Suppressor macrophage treated with lipopolysaccharide for 1 hour (primary cell): ENCODE results near the gene ZNF385B.

Experiments used
- DNase-seq, 3 donors: peaks; one replicate each; pipeline ENCODE4 v3.0.0-alpha.2; 2020 to 2022

Gene ZNF385B

DNA sequence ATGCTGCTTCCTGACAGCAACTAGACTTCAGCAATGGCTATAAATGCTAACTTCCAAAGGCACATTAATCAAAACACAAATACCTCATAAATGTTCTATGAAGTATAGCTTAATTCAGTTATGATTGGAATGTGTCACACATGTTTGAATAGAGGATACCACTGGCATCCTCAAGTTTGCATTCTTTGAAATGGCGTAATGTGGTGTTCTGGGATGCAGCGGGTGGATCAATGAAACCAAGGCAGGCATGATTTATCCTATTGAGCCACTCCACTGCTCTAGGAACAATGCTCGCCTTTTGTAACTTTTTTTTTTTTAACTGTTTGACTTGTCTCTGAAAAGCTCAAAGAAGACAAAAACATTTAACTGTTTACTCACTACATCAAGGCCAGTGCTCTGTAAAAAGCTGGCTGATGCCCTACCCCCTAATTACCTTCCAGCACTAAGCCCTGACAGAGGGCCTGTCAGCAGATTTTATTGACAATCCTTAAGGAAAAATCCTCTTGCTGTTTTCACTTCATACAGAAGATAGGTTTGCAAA is 318.0 kb downstream of the ZNF385B start:
- DNase-seq: no peak

- DNase-seq: no peak
Observed at GRCh38 chr2:179541586-179541985, 319.8 kb downstream of the ZNF385B start.

DNA sequence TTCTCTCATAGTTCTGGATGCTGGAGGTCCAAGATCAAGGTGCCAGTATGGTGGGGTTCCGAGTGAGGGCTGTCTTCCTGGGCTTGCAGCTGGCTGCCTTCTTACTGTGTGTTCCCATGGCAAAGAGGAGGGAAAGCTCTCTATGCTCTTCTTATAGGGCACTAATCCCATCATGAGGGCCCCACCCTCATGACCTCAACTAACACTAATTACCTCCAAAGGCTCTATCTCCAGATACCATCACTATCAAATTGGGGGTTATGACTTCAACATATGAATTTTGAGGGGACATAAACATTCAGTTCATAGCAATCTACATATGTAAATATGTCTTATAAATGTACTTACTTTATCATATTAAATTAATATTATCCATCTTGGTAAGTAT is 322.3 kb downstream of the ZNF385B start:
- no peak for DNase-seq

DNA sequence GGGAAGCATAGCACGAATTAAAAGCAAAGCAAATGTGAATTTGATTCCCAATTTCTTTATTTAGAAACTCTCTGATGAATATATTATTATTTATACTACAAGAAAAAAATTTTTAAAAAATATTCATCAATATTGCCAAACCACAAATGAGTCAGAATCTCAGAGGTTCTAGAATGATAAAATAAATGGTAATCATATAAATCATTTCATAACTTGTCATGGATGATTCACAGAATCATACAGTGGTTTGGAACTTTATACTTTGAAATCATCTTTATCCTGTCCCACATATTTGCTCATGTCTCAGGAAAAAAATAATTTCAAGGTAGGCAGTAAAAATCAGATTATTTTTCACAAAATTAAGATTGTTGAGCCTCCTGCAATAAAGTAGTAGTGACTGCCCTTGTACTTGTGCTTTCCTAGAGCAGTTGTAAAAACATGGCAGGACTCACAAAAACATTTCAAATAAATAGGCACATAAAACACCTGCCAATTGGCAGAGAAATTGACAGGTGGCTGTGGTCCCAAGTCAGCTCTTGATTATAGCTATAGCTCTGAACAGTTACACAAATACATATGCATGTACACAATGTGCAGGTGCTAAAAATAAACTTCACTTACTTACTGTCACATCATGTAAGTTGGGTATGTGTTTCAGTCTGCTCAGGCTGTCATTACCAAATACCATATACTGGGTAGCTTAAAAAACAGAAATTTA is 322.8 kb downstream of the ZNF385B start:
- DNase-seq: no peak

DNA sequence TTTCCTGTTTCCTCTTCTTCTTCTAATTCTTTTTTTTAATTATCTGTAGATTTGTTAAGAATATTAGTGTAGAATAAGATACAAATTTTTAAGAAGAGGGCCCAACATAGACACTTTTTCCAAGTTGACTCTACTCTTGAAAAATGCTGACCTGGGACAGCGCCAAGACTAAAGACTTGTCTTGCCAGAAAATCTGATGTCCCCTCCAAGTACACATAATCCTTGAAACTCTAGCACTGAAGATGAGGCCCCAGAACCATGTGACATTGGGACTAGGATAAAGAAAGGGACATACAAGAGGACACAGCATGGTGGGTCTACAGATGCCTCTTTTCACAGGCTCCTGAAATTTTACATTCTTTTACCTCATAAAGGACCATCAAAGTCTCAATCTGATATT is 325.2 kb downstream of the ZNF385B start:
- no peak for DNase-seq

- no peak for DNase-seq
Observed at GRCh38 chr2:179533875-179534274, 327.5 kb downstream of the ZNF385B start.

DNA sequence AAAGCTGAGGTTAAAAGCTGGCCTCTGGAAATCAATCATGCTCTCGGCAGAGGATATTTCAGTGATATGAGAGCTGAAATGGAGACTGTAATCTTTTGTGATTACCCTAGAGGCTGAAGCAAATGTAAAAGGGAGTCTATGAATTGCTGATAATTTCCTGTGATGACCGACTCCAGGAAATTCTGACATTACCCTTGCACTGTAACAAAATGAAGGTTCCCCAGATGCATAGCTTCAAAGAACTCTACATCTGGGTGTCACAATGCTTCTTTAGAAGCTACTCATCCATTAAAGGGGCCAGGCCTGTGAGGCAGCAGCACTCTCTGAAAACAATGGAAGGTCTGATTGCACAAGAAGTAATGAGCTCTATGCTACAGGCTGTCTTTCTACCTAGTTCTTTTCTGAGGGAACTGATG is 328.5 kb downstream of the ZNF385B start:
- DNase-seq: no peak

GRCh38 chr2:179528576-179529069 is 332.8 kb downstream of the ZNF385B start:
- no peak for DNase-seq

DNA sequence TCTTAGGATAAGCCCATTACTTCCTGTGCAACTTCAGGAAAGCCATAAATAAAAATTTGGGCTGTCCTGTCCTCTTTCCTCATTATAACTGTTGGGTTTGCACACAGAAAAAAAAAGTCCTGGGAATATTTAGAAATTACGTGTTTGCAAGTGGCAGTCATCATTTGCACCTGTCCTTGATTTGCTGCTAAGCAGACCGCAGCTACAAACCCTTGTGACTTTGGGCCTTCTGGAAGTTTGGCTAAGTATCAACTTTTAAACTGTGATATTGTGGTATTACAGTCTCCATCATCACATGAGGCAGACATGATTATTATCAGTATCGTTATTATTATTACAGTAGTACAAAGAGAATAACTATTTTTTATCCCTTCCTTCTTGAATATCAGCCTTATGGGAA is 336.1 kb downstream of the ZNF385B start:
- DNase-seq: no peak

DNA sequence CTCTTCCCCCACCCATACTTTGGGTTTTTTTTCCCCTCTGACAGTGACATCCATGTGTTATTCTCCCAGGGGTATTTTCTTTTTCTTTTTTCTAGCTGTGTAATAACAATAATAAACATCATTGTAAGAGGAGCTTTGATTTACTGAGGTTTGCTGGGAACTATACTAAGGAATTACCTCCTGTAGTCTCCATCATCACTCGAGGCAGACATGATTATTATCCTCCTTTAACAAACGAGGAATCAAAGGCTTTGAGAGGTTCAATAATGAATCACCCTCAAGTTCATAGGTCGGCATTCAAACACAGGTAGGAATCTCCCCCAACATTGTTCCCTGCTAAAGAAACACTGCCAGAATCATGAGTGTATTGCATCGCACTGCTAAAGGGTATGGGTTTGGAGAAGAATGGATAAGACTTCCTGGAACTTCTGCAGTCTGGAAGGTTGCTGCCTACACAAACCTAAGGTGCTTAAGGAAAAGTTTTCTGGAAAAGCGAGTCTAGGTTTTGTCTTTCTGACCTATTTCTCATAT is 336.5 kb downstream of the ZNF385B start:
- no peak for DNase-seq

- DNase-seq: no peak
Observed at GRCh38 chr2:179521944-179522343, 339.5 kb downstream of the ZNF385B start.

DNA sequence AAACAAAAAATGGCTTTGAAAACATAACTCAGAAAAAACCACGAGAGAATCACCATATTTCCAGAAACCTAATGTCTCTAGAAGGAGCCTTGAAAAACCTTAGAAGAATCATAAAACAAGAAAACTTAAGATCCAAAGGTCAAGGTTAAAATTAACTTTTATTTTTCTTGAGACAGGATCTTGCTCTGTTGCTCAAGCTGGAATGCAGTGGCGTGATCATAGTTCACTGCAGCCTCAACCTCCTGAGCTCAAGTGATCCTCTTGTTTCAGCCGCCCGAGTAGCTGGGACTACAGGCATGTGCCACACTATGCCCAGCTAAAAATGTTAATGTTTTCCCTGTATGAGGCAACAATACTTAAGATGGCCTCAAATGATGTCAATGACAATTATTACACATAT is 342.6 kb downstream of the ZNF385B start:
- no peak for DNase-seq

- no peak for DNase-seq
Observed at GRCh38 chr2:179513181-179513580, 348.2 kb downstream of the ZNF385B start.

GRCh38 chr2:179512281-179513035 is 349.0 kb downstream of the ZNF385B start:
- no peak for DNase-seq

DNA sequence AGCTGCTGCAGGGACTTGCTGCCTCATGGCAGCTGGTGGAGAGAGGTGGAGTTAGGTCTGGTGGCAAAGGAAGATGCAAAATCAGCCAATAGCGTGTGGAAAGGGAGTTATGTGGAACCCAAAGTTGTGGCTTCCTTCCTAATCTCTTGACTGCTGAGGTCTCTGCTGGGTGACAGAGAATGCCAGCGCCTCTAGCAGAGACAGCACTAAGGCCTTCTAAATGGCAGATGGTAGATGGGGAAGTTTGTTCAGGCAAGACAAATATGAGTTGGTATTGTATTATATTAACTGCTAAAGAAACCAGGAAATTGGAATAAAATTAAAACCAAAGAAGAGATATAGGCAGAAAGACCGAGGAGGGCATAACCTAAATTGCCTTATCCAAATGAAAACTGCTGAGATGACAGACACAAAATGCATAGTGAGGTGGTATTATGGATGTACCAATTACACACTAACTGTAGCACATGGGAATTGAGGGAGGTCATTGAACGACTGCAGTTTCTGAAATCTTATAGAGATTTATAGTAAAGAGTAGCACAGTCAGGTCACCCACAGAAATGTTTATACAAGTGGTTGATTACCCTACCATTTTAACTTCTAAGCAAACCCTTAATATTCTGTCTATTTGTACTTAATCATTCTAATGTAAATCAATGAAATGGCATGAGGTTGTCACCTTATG is 350.2 kb downstream of the ZNF385B start:
- DNase-seq: no peak

GRCh38 chr2:179495315-179495714 is 366.1 kb downstream of the ZNF385B start:
- DNase-seq: no peak

DNA sequence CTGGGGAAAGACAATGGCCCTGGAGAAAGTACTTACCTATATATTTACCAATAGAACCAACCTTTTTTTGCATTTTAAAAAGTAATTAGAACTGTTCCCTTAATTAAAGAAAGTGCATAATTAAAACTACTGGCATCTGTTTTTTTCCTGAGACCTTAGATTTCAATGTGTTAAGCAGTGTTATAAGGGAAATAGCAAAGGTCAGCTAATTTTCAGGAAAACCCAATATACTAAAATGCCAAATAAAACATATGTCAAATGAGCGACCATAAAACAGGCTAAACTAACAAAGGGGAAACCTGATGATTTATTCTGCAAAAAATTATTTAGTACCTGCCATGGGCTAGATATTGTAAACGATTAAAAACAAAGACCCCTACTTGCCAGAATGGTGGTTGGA is 372.8 kb downstream of the ZNF385B start:
- DNase-seq: no peak

- DNase-seq: no peak
Observed at GRCh38 chr2:179487010-179487731, 374.2 kb downstream of the ZNF385B start.

DNA sequence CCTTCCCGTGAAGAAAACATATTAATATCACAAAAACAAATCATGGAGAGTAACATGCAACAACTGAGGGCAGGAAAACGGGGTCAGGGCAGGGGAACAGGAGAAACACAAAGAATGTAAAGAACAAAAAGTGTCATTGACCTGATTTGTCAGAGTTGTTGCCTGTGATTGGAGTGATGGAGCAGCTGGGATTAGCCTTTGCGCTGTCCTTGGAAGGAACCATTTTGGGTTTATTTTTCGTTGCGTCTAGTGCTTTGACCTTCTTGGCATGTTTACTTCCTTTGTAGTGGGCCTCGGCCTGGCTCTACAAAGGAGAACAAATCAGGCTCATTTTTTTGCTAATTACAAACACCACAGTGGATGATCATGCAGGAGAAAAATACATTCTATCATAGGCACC is 378.3 kb downstream of the ZNF385B start:
- DNase-seq: no peak

GRCh38 chr2:179479947-179480346 is 381.5 kb downstream of the ZNF385B start:
- no peak for DNase-seq

- no peak for DNase-seq
Observed at GRCh38 chr2:179478771-179479170, 382.6 kb downstream of the ZNF385B start.

DNA sequence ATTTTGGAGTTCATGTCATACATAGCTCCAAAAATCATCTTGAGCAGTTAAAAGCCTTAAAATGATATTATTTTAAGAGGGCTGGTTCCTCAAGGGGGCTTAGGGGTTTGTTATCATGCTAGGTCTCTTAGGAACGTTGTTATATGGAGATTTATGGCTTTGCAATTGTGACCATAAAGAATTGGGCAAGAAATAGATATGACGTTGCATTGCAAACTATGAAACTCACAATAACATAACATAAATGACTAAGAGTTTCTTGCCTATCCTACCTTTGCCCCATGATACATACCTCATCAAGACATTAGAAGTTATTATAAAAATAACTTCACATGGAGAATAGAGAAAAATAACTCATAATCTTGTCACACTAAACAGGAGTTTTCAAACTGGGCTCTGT is 390.4 kb downstream of the ZNF385B start:
- no peak for DNase-seq

- no peak for DNase-seq
Observed at GRCh38 chr2:179470089-179470488, 391.3 kb downstream of the ZNF385B start.
